Measurements from ENCODE around the gene ZFP62. TPM values are rescaled to one million over a fixed set of nuclear protein-coding genes. Genes with fewer than 3 reads are reported as not detected.

The ZFP62 gene
- total RNA-seq, 1 experiment from 2014 or later, result 30.7 TPM

DNA sequence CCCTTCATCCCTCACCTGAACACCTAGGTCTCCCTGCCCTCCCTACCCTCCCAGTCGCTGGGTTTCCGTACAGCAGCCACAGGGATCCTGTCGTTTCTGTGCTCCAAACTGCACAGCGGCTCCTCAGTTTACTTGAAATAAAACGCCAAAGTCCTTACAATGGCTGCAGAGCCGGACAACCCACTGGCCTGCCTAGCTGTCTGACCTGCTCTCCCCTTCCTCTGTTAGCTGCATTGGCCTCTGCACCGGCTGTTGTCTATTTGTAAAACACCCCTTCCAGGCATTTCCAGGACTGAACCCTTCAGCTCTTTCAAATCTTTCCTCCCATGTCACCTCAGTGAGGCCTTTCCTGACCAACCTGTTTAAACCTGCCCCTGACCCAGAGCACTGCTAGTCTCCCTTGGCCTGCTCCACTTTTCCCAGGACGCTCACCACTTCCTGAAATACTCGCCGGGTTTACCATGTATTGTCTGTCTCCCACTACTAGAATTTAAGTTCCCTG is 49.4 kb downstream of the ZFP62 start:
- DNase-seq (ENCODE audit: low read depth, low spot score) (no peak), ATAC-seq (no peak)
- no peak for TF ChIP-seq TCF7L2 (IDR thresholded peaks at IDR 0.05; ENCODE audit: borderline replicate concordance, extremely low read depth, insufficient read depth, insufficient read length)
- no peak for TF ChIP-seq CEBPB (IDR thresholded peaks at IDR 0.05; ENCODE audit: low read depth)
- TF ChIP-seq, protein P1, sequence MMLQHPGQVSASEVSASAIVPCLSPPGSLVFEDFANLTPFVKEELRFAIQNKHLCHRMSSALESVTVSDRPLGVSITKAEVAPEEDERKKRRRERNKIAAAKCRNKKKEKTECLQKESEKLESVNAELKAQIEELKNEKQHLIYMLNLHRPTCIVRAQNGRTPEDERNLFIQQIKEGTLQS (IDR thresholded peaks at IDR 0.05), result no peak
- TF ChIP-seq EZH2 (IDR thresholded peaks at IDR 0.05), result no peak
- no peak for TF ChIP-seq SP1 (IDR thresholded peaks at IDR 0.05; ENCODE audit: low read depth)
- TF ChIP-seq, protein P2, sequence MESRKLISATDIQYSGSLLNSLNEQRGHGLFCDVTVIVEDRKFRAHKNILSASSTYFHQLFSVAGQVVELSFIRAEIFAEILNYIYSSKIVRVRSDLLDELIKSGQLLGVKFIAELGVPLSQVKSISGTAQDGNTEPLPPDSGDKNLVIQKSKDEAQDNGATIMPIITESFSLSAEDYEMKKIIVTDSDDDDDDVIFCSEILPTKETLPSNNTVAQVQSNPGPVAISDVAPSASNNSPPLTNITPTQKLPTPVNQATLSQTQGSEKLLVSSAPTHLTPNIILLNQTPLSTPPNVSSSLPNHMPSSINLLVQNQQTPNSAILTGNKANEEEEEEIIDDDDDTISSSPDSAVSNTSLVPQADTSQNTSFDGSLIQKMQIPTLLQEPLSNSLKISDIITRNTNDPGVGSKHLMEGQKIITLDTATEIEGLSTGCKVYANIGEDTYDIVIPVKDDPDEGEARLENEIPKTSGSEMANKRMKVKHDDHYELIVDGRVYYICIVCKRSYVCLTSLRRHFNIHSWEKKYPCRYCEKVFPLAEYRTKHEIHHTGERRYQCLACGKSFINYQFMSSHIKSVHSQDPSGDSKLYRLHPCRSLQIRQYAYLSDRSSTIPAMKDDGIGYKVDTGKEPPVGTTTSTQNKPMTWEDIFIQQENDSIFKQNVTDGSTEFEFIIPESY (IDR thresholded peaks at IDR 0.05; ENCODE audit: extremely low read depth, insufficient replicate concordance, low read length), result no peak
- no peak for TF ChIP-seq YY1 (IDR thresholded peaks at IDR 0.05; ENCODE audit: extremely low read depth, insufficient replicate concordance, low read depth, low read length)
- no peak for TF ChIP-seq SRF (IDR thresholded peaks at IDR 0.05; ENCODE audit: low read depth)
- TF ChIP-seq CBX3 (IDR thresholded peaks at IDR 0.05; ENCODE audit: low read depth), result no peak
- TF ChIP-seq JUND (IDR thresholded peaks at IDR 0.05), result no peak
- no peak for TF ChIP-seq ELF1 (IDR thresholded peaks at IDR 0.05; ENCODE audit: borderline replicate concordance, low read depth)
- TF ChIP-seq, protein P3, sequence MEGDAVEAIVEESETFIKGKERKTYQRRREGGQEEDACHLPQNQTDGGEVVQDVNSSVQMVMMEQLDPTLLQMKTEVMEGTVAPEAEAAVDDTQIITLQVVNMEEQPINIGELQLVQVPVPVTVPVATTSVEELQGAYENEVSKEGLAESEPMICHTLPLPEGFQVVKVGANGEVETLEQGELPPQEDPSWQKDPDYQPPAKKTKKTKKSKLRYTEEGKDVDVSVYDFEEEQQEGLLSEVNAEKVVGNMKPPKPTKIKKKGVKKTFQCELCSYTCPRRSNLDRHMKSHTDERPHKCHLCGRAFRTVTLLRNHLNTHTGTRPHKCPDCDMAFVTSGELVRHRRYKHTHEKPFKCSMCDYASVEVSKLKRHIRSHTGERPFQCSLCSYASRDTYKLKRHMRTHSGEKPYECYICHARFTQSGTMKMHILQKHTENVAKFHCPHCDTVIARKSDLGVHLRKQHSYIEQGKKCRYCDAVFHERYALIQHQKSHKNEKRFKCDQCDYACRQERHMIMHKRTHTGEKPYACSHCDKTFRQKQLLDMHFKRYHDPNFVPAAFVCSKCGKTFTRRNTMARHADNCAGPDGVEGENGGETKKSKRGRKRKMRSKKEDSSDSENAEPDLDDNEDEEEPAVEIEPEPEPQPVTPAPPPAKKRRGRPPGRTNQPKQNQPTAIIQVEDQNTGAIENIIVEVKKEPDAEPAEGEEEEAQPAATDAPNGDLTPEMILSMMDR (IDR thresholded peaks at IDR 0.05 in 2 of 3, conservative IDR thresholded peaks at IDR 0.05 in 1 of 3; ENCODE audit: borderline replicate concordance in 1 of 3, insufficient read depth in 1 of 3, low read depth in 2 of 3, low read length in 2 of 3), result no peak
- no peak for TF ChIP-seq POLR2AphosphoS5 (IDR thresholded peaks at IDR 0.05; ENCODE audit: low read depth, low read length)
- TF ChIP-seq ZNF274 (IDR thresholded peaks at IDR 0.05; ENCODE audit: low read depth, low read length), result no peak
- Histone ChIP-seq H3K27me3 (ENCODE audit: insufficient read depth, low read length) (no peaks in the 10 kb centered on the region), H3K9me3 (ENCODE audit: control insufficient read depth in 1 of 2, insufficient read depth in 1 of 2, low read depth in 1 of 2, low read length in 2 of 2) (no peaks in the 10 kb centered on the region), H3K4me1 (ENCODE audit: control insufficient read depth in 1 of 2, insufficient read depth in 2 of 2, low read length in 2 of 2) (peaks cover 20 to 33% of the 10 kb centered on the region in 2 experiments), H3K9me2 (ENCODE audit: insufficient read depth) (no peaks in the 10 kb centered on the region), H3K27ac (ENCODE audit: low read depth, low read length) (peak overlapping the region; percentile 98), H3K36me3 (ENCODE audit: control insufficient read depth in 1 of 2, insufficient read depth in 2 of 2, low read length in 2 of 2) (peaks cover 0 to 5% of the 10 kb centered on the region in 2 experiments; a peak in 1 of 4 replicates), H3K79me2 (ENCODE audit: insufficient read depth, low read length) (peaks cover 16% of the 10 kb centered on the region), H3K4me3 (replicated peaks in 1 of 2; ENCODE audit: low read depth in 1 of 2, low read length in 2 of 2) (peak overlapping the region; percentile 73 to 74), H4K20me1 (ENCODE audit: insufficient read depth) (no peaks in the 10 kb centered on the region), H3K9ac (ENCODE audit: low read length) (peak overlapping the region; percentile 75), H2AFZ (ENCODE audit: low read depth, low read length, poor library complexity, severe bottlenecking) (no peak overlapping the region), H3K4me2 (ENCODE audit: low read length) (peak overlapping the region; percentile 98)
- intact Hi-C loops (cut with micrococcal nuclease), result no loop called here
- RAD21 ChIA-PET (ENCODE audit: low non-redundant PET in 1 of 2, low total read pairs in 2 of 2, uncharacterized antibody in 2 of 2, unreplicated experiment in 2 of 2), result no interaction called here
- CTCF ChIA-PET, result no interaction called here
- BruUV-seq (replicated peaks), result no TSS peak
- POLR2A ChIA-PET, result no interaction called here
